Inferior parietal cortex (tissue), 1 donor: ENCODE results near the gene NUP210L.

Experiments
- DNase-seq: peaks from one replicate; pipeline ENCODE4 v3.0.0-alpha.2; 2016; ENCODE audit errors: extremely low spot score

The NUP210L gene

GRCh38 chr1:153944005-153944826, 210.7 kb downstream of the NUP210L start:
- no peak for DNase-seq

- DNase-seq: no peak
These were observed 211.9 kb downstream of the NUP210L start for GRCh38 chr1:153942766-153943549.
